Psoas muscle (tissue), 8 donors: Measurements from ENCODE around the gene PARS2. TPM values are rescaled to one million over a fixed set of nuclear protein-coding genes. Genes with fewer than 3 reads are reported as not detected.

Source experiments
- ATAC-seq, 4 donors: fragments of 200-7000 bp; cut with Tn5 transposase; one replicate each; pipeline ENCODE4 v1.9.1; 2020; ENCODE audit warnings: moderate library complexity in 3 of 4, mild to moderate bottlenecking in 2 of 4
- DNase-seq, 2 donors: peaks; one replicate each; pipeline ENCODE4 v3.0.0-alpha.2; 2020
- H3K27ac ChIP-seq: fragments of 200-600 bp; one replicate; pipeline ENCODE4 v1.8.0; 2022
- H3K27me3 ChIP-seq, 3 donors: fragments of 200-600 bp in 1 of 3; one replicate each; pipeline versions ENCODE4 v1.6.1 to v1.8.0; 2013 to 2022; ENCODE audit warnings: low read length in 2 of 3, mild to moderate bottlenecking in 2 of 3, moderate library complexity in 1 of 3; ENCODE audit not compliant: insufficient read depth in 3 of 3
- H3K36me3 ChIP-seq, 2 donors: fragments of 200-600 bp in 1 of 2; one replicate each; pipeline versions ENCODE4 v1.6.1 to v1.8.0; 2013 to 2022; ENCODE audit warnings: low read depth in 1 of 2, mild to moderate bottlenecking in 1 of 2, moderate library complexity in 1 of 2; ENCODE audit not compliant: insufficient read depth in 1 of 2
- H3K4me1 ChIP-seq: fragments of 200-600 bp; one replicate; pipeline ENCODE4 v1.8.0; 2022
- H3K4me3 ChIP-seq: fragments of 200-600 bp; one replicate; pipeline ENCODE4 v1.8.0; 2022; ENCODE audit warnings: mild to moderate bottlenecking
- H3K9me3 ChIP-seq: fragments of 200-600 bp; one replicate; pipeline ENCODE4 v1.8.0; 2022
- WGBS, 3 donors: extraction: QIAGEN DNeasy Blood & Tissue Kit; methylation state at CpG; one replicate each; pipeline versions ENCODE4 v1.1.6 to v1.1.7; 2013; 5-methylcytosine and 5-hydroxymethylcytosine counted together
- intact Hi-C, 2 donors: fragments of 100-400 bp; cut with DNase I; formaldehyde crosslinking; loops; one replicate each; pipeline versions ENCODE4 v1.11.0 to v1.14.2; 2022
- polyA plus RNA-seq, 3 donors: library from polyadenylated mRNA; stranded (reverse); fragments of 200-250 nt; gene quantifications; one replicate each; pipeline ENCODE4 v1.2.3, GENCODE V29; 2013
- total RNA-seq, 4 donors: library from RNA; stranded (reverse); fragmentation: NEBNext Ultra II Directional in 2 of 4; extraction: Animal tissue kit (Norgen Biotek cat#: 25700) in 2 of 4; gene quantifications; one replicate each; pipeline versions ENCODE4 v1.2.1 to v1.2.4, GENCODE V29; 2021 to 2023
- TF ChIP-seq, protein P1 (sequence below): fragments of 200-600 bp; IDR thresholded peaks from one replicate; pipeline ENCODE4 v1.8.0; 2022; ENCODE audit warnings: antibody characterized with exemption
- donor health status: healthy with polysubstance abuse.
- donor health status: DM: no; HTN: no; CAD: no; lungs with moderate emphysema.
- donor health status: Bipolar disorder and iron deficiency.
- donor health status: healthy.
- donor health status: DM: yes; HTN: yes; CAD: no.
- donor health status: DM: no; HTN: no; CAD: no.
- donor health status: DM: no; HTN: no; CAD: no.
- donor health status: DM: yes; HTN: yes; CAD: no.

The PARS2 gene
- total and polyA plus RNA-seq, 7 donors, result 2.4 to 5.6 (median 3.5) TPM

DNA sequence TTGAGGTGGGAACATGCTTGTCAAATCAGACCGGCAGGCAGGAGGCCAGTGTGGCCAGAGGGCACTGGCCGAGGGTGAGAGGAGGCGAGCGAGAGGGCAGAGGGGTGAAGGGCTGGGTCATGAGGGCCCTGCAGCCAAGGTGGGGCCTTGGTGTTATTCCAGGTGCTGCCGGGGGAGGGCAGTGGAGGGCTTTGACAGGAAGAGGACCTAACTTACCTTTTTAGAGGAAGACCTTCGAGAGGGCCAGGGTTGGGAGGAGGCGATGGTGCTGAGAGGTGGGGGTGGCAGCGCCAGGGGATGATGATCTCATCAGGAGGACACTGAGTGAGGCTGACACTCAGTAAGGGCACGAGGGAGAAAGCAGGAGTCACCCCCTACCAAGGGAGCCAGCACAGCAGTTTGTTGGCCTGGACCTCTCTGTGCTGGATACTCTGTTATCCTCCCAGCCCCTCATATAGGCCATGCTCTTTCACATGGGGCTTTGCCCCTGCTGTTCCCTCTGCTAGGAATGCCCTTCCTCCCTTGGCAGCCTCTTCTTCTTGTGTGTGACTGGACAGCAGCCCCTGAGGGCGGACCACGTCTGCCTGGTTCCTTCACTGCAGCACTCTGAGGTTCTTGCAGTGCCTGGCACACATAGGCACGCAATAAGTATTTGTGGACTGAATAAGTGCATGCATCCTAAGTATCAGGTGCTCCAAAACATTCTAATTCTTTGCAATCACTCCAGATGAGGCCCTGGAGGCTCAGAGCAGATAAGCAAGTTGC lies 44.3 kb upstream of the PARS2 start:
- no peak for ATAC-seq
- intact Hi-C loops, result no loop called here

DNA sequence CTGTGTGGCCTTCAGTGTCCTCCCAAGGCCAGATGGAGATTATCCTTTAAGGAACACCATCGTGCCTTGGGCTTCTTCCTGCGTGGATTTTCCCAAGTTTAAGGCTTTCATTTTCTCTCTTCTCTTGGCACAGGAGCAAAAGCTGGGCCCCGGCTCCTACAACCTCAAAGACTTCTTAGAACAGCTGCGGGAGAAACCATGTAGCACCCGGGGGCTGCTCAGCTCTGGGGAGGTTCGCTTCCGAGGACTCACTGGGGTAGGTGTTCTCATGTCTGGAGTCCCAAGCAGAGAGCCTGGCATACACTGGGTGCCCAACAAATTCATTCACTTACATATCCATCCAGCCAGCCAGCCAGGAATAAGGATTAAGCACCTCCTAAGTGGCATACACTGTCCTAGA lies 43.4 kb upstream of the PARS2 start:
- no peak for DNase-seq
- H3K27me3 ChIP-seq, result peaks cover 0 to 3% (median 2%) of the 10 kb centered on the region in 3 donors
- no peaks in the 10 kb centered on the region for H3K4me1 ChIP-seq
- H3K36me3 ChIP-seq, result no peaks in the 10 kb centered on the region
- intact Hi-C loops, result no loop called here
- TF ChIP-seq, protein P1, sequence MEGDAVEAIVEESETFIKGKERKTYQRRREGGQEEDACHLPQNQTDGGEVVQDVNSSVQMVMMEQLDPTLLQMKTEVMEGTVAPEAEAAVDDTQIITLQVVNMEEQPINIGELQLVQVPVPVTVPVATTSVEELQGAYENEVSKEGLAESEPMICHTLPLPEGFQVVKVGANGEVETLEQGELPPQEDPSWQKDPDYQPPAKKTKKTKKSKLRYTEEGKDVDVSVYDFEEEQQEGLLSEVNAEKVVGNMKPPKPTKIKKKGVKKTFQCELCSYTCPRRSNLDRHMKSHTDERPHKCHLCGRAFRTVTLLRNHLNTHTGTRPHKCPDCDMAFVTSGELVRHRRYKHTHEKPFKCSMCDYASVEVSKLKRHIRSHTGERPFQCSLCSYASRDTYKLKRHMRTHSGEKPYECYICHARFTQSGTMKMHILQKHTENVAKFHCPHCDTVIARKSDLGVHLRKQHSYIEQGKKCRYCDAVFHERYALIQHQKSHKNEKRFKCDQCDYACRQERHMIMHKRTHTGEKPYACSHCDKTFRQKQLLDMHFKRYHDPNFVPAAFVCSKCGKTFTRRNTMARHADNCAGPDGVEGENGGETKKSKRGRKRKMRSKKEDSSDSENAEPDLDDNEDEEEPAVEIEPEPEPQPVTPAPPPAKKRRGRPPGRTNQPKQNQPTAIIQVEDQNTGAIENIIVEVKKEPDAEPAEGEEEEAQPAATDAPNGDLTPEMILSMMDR, result no peak
- H3K9me3 ChIP-seq, result no peaks in the 10 kb centered on the region
- WGBS, 3 donors, result 77 to 79% (median 78%) methylated on average over 7 of the region's 7 CpGs
- H3K4me3 ChIP-seq, result no peak overlapping the region
- no peak for ATAC-seq
- H3K27ac ChIP-seq, result no peak overlapping the region

More for the DNA sequence above, 44.3 kb upstream of the PARS2 start:
- 75 to 85% (median 79%) methylated on average over 10 to 12 of the region's 12 CpGs for WGBS, 3 donors
- Histone ChIP-seq H3K4me1 (no peaks in the 10 kb centered on the region), H3K9me3 (no peaks in the 10 kb centered on the region), H3K27me3 (peaks cover 0 to 1% (median 0%) of the 10 kb centered on the region in 3 donors), H3K36me3 (no peaks in the 10 kb centered on the region), H3K4me3 (no peak overlapping the region), H3K27ac (no peak overlapping the region)
- TF ChIP-seq, protein P1, result no peak
- no peak for DNase-seq

GRCh38 chr1:54806931-54807611 lies 42.7 kb upstream of the PARS2 start:
- no peak overlapping the region for H3K27ac ChIP-seq
- intact Hi-C loops, result no loop called here
- no peaks in the 10 kb centered on the region for H3K9me3 ChIP-seq
- no peak overlapping the region for H3K4me3 ChIP-seq
- ATAC-seq (no peak), DNase-seq (no peak)
- 73 to 84% (median 77%) methylated on average over 11 of the region's 11 CpGs for WGBS, 3 donors
- no peaks in the 10 kb centered on the region for H3K4me1 ChIP-seq
- H3K36me3 ChIP-seq, result no peaks in the 10 kb centered on the region
- peaks cover 0 to 10% (median 2%) of the 10 kb centered on the region in 3 donors for H3K27me3 ChIP-seq
- TF ChIP-seq, protein P1, result no peak

DNA sequence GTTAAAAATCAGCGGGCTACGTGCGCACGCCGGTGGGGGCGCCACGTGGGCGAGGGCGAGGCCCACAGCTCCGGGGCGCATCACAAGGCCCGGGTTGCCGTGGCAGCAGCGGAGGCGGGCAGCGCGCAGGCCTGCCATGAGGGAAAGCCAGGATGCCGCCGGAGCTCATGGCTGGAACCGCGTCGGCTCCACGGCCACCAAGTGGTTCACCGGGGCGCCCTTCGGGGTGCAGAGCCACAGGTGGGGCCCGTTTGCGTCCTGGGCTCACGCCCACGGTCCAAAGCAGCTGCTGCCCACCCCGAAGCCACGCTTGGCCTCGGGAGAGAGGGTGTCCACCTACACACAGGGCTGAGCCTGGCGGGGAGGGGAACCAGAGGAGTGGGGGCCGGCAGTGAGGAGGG lies 41.7 kb upstream of the PARS2 start:
- peaks cover 0 to 21% (median 2%) of the 10 kb centered on the region in 3 donors for H3K27me3 ChIP-seq
- WGBS, 3 donors, result 67 to 76% (median 75%) methylated on average over 30 to 35 of the region's 35 CpGs
- no peaks in the 10 kb centered on the region for H3K36me3 ChIP-seq
- ATAC-seq (no peak), DNase-seq (no peak)
- peaks cover 5% of the 10 kb centered on the region for H3K4me1 ChIP-seq
- no peaks in the 10 kb centered on the region for H3K9me3 ChIP-seq
- intact Hi-C loops, result no loop called here
- TF ChIP-seq, protein P1, result no peak
- H3K4me3 ChIP-seq, result no peak overlapping the region
- H3K27ac ChIP-seq, result no peak overlapping the region
